GM12872 (cell line): ENCODE results near the gene OR2AG1.

Experiments
- CTCF ChIP-seq: IDR thresholded peaks from 3 replicates; pipeline ENCODE4 v1.5.1; 2011; ENCODE audit warnings: low read depth, mild to moderate bottlenecking, low read length, moderate library complexity; ENCODE audit not compliant: insufficient read depth

OR2AG1 gene

GRCh38 chr11:6755953-6756347, 26.9 kb upstream of the OR2AG1 start:
- TF ChIP-seq CTCF: no peak

GRCh38 chr11:6757373-6757967, 25.4 kb upstream of the OR2AG1 start:
- TF ChIP-seq CTCF: peak; percentile 67

- TF ChIP-seq CTCF: no peak
These were observed 10.6 kb upstream of the OR2AG1 start, which contains the start of gene OR2AG2 for GRCh38 chr11:6771926-6772893. Gene OR2AG2, minus strand, starts transcription at chr11:6771976. Its CDS starts 3,019 bp downstream, at chr11:6768957.

GRCh38 chr11:6778518-6778917, 4.3 kb upstream of the OR2AG1 start:
- no peak for TF ChIP-seq CTCF

- no peak for TF ChIP-seq CTCF
These were observed 2.0 kb upstream of the OR2AG1 start for GRCh38 chr11:6780829-6781228.

- TF ChIP-seq CTCF: no peak
These were observed 7.7 kb downstream of the OR2AG1 start for GRCh38 chr11:6790546-6790945.

GRCh38 chr11:6794639-6795038, 11.8 kb downstream of the OR2AG1 start:
- no peak for TF ChIP-seq CTCF
